Measurements from ENCODE around the gene PSME2.

Gene PSME2

GRCh38 chr14:24121210-24121609 lies 25.2 kb downstream of the PSME2 start:
- Histone ChIP-seq H3K4me3 (no peak overlapping the region), H3K9ac (ENCODE audit: insufficient read length) (no peak overlapping the region), H3K9me3 (ENCODE audit: low read depth, low read length) (no peaks in the 10 kb centered on the region), H3K36me3 (ENCODE audit: insufficient read depth, low read length) (peaks cover 14% of the 10 kb centered on the region; the same call in 1 of the 2 replicates), H3K27ac (no peak overlapping the region)
- no peak for DNase-seq (ENCODE audit: low read depth, low spot score)
- no peak for TF ChIP-seq POLR2AphosphoS5 (IDR thresholded peaks at IDR 0.05; ENCODE audit: borderline replicate concordance, low read depth, low read length)
- no peak for TF ChIP-seq EZH2 (IDR thresholded peaks at IDR 0.05)
- no peak for TF ChIP-seq FOXP2 (optimal IDR thresholded peaks at IDR 0.05; ENCODE audit: control extremely low read depth, extremely low read length, insufficient read depth)

GRCh38 chr14:24119691-24120090 lies 26.7 kb downstream of the PSME2 start:
- Histone ChIP-seq H3K27ac (no peak overlapping the region), H3K9me3 (ENCODE audit: low read depth, low read length) (no peaks in the 10 kb centered on the region), H3K36me3 (ENCODE audit: insufficient read depth, low read length) (peaks cover 14% of the 10 kb centered on the region; the same call in 1 of the 2 replicates), H3K9ac (ENCODE audit: insufficient read length) (no peak overlapping the region), H3K4me3 (no peak overlapping the region)
- DNase-seq (ENCODE audit: low read depth, low spot score): no peak
- TF ChIP-seq FOXP2 (optimal IDR thresholded peaks at IDR 0.05; ENCODE audit: control extremely low read depth, extremely low read length, insufficient read depth) (no peak), EZH2 (IDR thresholded peaks at IDR 0.05) (no peak), POLR2AphosphoS5 (IDR thresholded peaks at IDR 0.05; ENCODE audit: borderline replicate concordance, low read depth, low read length) (no peak)

DNA sequence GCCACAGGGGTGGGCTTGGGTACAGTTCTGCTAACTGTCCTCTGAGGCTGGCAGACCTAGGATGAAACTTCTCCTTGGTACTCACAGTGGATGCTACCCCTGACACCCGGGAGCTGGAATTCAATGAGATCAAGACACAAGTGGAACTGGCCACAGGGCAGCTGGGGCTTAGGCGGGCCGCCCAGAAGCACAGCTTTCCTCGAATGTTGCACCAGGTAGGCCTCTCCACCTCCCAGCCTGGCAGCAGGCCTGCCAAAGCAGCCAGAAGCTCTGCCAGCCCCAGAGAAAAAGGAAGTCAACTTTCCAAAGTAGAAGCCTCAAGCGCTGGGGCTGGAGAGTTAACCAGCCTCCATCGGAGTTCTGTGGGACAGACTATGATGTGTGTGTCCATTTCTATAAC lies 29.2 kb downstream of the PSME2 start:
- Histone ChIP-seq H3K4me3 (no peak overlapping the region), H3K27ac (no peak overlapping the region), H3K36me3 (ENCODE audit: insufficient read depth, low read length) (peaks cover 14% of the 10 kb centered on the region; the same call in 1 of the 2 replicates), H3K9ac (ENCODE audit: insufficient read length) (no peak overlapping the region), H3K9me3 (ENCODE audit: low read depth, low read length) (no peaks in the 10 kb centered on the region)
- no peak for DNase-seq (ENCODE audit: low read depth, low spot score)
- TF ChIP-seq EZH2 (IDR thresholded peaks at IDR 0.05) (no peak), POLR2AphosphoS5 (IDR thresholded peaks at IDR 0.05; ENCODE audit: borderline replicate concordance, low read depth, low read length) (no peak), FOXP2 (optimal IDR thresholded peaks at IDR 0.05; ENCODE audit: control extremely low read depth, extremely low read length, insufficient read depth) (no peak)

GRCh38 chr14:24116128-24116814 lies 30.1 kb downstream of the PSME2 start:
- H3K27ac ChIP-seq: no peak overlapping the region
- H3K4me3 ChIP-seq: peak overlapping the region; percentile 96
- peak overlapping the region; percentile 82 for H3K9ac ChIP-seq (ENCODE audit: insufficient read length)
- no peaks in the 10 kb centered on the region for H3K9me3 ChIP-seq (ENCODE audit: low read depth, low read length)
- DNase-seq (ENCODE audit: low read depth, low spot score): no peak
- TF ChIP-seq FOXP2 (optimal IDR thresholded peaks at IDR 0.05; ENCODE audit: control extremely low read depth, extremely low read length, insufficient read depth) (no peak), POLR2AphosphoS5 (IDR thresholded peaks at IDR 0.05; ENCODE audit: borderline replicate concordance, low read depth, low read length) (no peak), EZH2 (IDR thresholded peaks at IDR 0.05) (no peak)
- H3K36me3 ChIP-seq (ENCODE audit: insufficient read depth, low read length): peaks cover 14% of the 10 kb centered on the region; the same call in 1 of the 2 replicates

- DNase-seq (ENCODE audit: low read depth, low spot score): no peak
- no peak for TF ChIP-seq EZH2 (IDR thresholded peaks at IDR 0.05)
- TF ChIP-seq POLR2AphosphoS5 (IDR thresholded peaks at IDR 0.05; ENCODE audit: borderline replicate concordance, low read depth, low read length): no peak
- no peak for TF ChIP-seq FOXP2 (optimal IDR thresholded peaks at IDR 0.05; ENCODE audit: control extremely low read depth, extremely low read length, insufficient read depth)
- H3K9me3 ChIP-seq (ENCODE audit: low read depth, low read length): no peaks in the 10 kb centered on the region
- H3K27ac ChIP-seq: no peak overlapping the region
- H3K36me3 ChIP-seq (ENCODE audit: insufficient read depth, low read length): peaks cover 14% of the 10 kb centered on the region; the same call in 1 of the 2 replicates
- peak overlapping the region; percentile 82 for H3K9ac ChIP-seq (ENCODE audit: insufficient read length)
- peak overlapping the region; percentile 96 for H3K4me3 ChIP-seq
Observed at GRCh38 chr14:24115422-24116127, 30.8 kb downstream of the PSME2 start.

DNA sequence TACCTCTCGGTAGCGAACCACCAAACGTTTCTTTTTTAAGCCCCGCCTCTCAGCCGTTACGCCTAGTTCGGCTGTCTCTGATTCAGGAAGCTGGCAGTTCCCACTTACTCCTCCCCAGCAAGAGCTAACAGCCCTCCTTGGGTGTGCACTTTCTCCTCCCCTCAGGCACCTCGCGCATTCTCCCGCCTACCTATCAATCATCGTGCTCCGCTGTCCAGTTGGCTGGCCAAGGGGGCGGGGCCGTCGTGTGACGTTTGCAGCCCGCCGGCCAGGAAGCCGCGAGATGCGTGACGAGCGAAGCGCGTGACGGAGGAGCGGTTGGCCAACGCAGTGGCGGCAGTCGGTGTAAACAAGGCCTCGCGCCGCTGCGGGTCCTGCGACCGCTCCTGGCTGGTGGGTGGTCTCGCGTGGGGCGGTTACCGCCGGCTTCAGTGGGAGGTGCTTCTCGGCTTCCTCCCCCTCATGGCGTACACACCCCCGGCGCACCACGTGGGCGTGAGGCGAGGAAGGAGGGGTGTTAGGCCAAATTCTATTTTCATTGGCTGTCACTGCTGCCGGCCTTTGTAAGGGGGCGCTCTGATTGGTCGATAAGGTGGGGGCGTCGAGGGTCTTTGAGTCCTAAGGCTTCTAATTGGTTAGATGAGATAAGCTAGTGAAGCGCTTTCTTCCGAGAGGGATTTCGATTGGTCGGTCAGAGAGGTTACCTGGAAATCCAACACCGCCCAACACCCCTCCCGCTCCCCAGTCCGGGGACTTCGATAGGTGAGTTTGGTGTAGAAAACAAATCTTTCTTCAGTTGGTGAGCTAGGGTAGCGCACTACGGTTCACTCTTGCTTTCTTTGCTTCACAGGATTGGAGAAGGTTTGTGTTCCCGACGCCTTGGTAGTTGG lies 31.6 kb downstream of the PSME2 start, which contains the start of the genes DCAF11 and NRL:
DCAF11 (plus strand) TSS at position 246 of the 890 bp plus-strand sequence. CDS start 818 bp downstream, outside the sequence.
NRL (minus strand) TSS at position 418 of the 890 bp plus-strand sequence. CDS start 32,101 bp downstream, outside the sequence.
- H3K27ac ChIP-seq: peak within 1 kb of the TSS; percentile 94
- peak within 1 kb of the TSS; percentile 87 for H3K9ac ChIP-seq (ENCODE audit: insufficient read length)
- H3K4me3 ChIP-seq: peak within 1 kb of the TSS; percentile 96
- peaks cover 14% of the 10 kb centered on the region; the same call in 1 of the 2 replicates for H3K36me3 ChIP-seq (ENCODE audit: insufficient read depth, low read length)
- TF ChIP-seq EZH2 (IDR thresholded peaks at IDR 0.05) (no peak), POLR2AphosphoS5 (IDR thresholded peaks at IDR 0.05; ENCODE audit: borderline replicate concordance, low read depth, low read length) (peak; percentile 26), FOXP2 (optimal IDR thresholded peaks at IDR 0.05; ENCODE audit: control extremely low read depth, extremely low read length, insufficient read depth) (peak; percentile 96)
- peak; percentile 99 for DNase-seq (ENCODE audit: low read depth, low spot score)
- no peaks in the 10 kb centered on the region for H3K9me3 ChIP-seq (ENCODE audit: low read depth, low read length)

DNA sequence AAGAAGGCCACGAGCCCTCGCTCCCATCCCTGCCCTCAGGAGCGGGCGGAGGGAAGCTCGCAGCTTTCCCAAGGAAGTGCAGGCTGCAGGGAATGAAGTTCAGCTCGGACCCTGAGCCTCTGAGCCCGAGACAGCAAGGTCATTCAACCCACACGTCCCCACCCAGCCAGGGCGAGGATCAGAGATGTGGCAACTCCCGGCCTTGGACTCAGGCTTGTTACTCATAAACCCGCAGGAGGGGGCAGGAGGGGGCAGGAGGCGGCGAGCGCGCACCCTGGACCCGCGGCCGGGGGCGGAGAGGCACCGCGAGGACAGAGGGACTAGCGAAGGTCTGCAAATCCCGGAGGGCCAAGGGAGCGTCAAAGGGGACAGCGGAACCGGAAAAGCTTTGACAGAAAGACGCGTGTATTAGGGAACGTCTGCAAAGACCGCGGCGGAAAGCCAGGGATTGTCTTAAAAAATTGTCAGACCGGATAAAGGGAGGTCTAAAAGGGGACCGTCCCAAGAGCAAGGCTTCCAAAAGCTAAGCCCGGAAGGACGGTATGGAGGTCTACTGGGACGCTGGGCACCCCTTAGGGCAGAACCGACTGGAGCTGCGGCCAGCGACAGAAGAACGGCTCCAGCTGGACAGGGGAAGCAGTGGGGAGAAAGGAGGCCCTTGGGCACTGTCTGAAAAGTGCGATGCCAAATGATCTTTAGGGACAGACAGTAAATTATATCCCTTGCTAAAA lies 32.4 kb downstream of the PSME2 start:
- TF ChIP-seq POLR2AphosphoS5 (IDR thresholded peaks at IDR 0.05; ENCODE audit: borderline replicate concordance, low read depth, low read length) (peak; percentile 74; the same call in 1 of the 2 replicates), EZH2 (IDR thresholded peaks at IDR 0.05) (no peak), FOXP2 (optimal IDR thresholded peaks at IDR 0.05; ENCODE audit: control extremely low read depth, extremely low read length, insufficient read depth) (no peak)

More for the DNA sequence above, 32.4 kb downstream of the PSME2 start:
- Histone ChIP-seq H3K4me3 (peak overlapping the region; percentile 96), H3K9me3 (ENCODE audit: low read depth, low read length) (no peaks in the 10 kb centered on the region), H3K27ac (peak overlapping the region; percentile 94), H3K9ac (ENCODE audit: insufficient read length) (peak overlapping the region; percentile 87), H3K36me3 (ENCODE audit: insufficient read depth, low read length) (peaks cover 6% of the 10 kb centered on the region; the same call in 1 of the 2 replicates)
- no peak for DNase-seq (ENCODE audit: low read depth, low spot score)
